Stimulated activated CD8-positive, alpha-beta memory T cell treated with anti-CD3 and anti-CD28 coated beads, Interleukin-15, amount 100 ng/mL, for 24 hours (primary cell): ENCODE data around the gene PCSK6.

Source experiments
- DNase-seq: peaks from one replicate; pipeline ENCODE4 v3.0.0-alpha.2; 2020; ENCODE audit warnings: low read depth

PCSK6 gene

DNA sequence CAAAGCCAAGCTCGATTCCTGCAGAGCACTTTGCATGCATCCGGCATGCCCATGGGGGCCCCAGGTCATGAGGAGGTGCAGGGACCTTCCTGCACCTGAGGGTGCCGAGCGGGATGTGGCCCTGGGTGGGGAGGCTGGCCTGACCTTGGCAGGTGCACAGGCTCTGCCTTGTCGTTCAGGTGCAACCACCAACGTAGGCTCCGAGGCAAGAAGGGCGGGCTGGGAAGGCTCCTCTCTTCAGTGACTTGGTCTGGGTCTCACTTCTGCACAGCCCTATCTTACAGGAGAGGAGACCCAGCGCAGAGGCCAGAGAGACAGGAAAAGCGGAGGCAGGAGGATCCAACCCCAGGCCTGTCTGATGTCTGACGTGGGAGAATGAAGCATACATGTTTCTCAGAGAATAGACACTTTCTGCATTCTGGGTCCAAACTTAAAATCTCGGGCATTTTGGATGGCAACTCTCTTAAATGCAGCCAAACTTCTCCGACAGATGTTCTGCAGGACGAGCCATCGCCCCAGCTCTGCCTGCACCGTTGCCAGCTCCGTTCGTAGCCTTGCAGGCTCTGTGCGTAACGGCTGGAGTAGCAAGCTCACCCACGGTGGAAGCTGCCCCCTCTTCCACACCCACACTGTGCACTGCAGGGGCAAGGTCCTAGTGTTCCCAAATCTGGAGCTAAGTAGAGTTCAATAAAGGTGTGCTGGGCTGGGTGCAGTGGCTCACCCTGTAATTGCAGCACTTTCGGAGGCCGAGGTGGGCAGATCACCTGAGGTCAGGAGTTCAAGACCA is 133.6 kb downstream of the PCSK6 start:
- no peak for DNase-seq

DNA sequence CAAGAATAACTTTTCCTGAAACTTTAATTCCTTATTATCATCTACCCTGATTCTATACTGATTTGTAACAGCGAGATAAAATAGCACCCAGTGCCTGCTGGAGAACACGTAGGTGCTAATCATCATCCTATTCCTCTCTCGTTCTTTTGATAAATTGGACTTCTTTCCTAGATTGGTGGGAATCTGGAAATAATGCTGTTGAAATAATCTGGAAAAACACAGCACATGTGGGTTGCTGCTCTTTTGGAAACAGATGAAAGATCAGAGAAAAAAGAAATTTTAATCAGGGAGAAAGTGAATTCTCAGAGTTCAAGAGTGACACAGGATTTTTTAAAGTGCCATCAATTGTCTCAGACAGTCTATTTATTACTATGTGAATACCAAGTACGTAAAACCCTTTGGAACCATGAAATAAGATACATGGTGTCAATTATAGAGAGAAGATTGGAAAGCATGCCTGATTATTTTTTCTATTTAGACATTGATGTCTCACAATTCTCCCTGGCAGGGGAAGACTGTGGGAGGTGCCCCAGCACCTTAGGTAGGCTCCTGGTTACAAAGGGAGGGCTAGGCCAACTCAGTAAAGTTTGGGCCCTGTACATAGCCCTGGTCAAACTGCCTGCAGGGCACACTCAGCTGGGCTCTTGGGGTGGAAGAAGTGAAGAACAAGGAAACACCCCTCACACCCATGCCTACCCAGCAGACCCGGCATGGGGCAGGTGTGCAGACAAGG is 134.4 kb downstream of the PCSK6 start:
- DNase-seq, result no peak

DNA sequence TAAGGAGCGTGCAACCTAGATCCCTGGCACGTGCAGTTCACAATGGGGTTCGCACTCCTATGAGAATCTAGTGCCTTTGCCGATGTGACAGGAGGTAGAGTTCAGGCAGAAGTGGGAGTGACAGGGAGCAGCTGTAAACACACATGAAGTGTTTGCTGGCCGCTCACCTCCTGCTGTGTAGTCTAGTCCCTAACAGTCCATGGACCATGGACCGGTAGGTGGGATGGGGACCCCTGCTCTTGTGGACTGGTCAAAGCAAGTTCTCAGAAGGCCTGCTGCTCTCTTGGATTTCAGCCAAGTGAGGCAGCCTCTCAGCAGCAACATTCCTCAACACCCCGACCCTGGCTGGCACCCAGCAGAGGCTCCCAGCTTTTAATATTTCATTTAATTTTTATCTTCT is 136.3 kb downstream of the PCSK6 start:
- no peak for DNase-seq

DNA sequence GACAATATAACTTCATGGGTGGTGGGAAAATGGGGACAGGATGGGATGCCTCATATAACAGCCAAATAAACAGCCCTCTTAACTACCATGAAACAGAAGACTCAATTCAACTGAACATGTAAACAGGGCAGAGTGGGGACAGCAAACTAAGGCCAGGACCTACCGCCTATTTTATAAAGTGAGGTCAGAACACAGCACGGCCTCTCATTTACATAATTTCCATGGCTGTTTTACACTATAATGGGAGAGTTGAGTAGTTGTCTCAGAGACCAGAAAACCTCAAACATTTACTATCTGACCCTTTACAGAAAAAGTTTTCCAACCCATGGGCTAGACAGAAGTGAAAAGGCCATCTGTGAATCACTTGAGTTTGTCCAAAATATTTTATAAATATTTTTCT is 137.8 kb downstream of the PCSK6 start:
- DNase-seq, result no peak

DNA sequence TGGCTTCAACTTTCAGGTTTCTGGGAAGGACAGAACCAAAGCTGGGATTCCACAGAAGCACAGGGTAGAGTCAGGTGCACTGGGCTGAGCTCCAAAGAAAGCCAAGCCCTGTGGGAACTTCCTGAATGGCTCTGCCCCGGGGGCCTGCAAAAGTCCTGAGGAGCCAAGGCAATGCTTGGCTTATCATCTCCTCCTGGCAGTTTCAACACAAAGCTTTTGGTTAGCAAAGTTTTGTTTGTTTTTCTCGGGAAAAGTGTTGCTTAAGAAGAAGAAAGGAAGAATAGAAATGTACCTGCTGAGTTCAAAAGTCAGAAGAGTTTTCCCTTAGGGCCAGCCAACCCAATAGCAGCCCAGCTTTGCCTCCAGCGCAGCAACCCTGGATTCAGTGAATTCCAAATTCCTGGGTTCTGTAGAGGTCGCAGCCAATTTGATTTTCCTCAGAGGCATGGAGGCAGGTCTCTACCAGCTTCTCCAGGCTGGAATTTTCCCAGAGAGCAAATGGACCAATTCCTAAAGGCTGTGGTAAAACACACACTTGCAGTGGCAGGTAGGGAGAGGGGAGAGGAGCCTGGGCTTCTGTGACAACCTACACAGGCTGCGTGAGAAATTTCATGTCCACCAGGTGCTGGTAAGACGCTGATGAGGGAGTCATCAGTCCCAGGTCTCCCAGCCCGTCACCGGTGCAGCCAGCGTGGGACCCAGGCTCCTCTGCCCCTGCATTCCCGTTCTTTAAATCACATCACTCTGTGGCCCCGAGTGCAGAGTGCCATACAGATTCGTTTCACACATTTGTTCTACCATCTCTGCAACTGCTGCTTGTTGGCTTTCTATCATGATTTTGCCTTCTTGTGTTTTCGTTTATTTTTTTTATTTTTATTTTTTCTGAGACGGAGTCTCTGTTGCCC is 140.2 kb downstream of the PCSK6 start:
- no peak for DNase-seq

DNA sequence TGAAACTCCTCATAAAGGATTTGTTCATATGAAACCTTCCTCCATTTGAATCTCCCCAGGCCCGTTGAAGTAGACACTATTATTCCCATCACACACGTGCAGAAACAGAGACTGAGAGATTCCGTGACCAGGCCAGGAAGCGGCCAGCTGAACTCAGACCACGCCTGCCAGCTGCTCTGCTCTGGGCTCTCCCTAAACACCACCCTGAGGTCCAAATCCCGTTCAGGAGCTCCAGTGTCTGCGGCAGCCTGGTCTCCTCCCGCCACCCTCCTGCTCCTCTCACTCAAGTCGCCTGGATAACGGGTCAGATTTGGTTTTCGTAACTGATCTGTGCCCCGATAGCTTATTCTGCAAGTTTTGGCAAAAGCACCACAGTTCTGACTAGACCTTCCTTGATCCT is 140.9 kb downstream of the PCSK6 start:
- DNase-seq, result no peak

DNA sequence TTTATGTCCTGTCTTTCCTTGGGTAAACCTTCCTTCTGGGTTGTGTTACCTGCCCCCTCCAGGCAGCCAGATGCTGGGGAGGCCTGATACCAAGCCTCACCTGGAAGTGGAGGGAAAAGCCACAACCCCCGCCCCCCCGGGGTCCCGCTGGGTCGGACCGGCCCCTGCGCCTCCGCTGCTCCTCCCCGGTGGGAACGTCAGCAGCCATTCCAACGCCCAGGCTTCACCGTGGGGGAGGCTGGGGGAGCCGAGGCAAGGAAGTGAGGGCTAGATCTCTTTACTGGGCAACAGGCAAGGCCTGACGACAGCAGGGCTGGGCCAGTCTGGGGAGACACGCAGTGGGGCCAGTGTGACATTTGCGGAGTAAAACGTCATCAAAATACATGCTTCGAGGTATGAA is 141.5 kb downstream of the PCSK6 start:
- DNase-seq, result no peak

DNA sequence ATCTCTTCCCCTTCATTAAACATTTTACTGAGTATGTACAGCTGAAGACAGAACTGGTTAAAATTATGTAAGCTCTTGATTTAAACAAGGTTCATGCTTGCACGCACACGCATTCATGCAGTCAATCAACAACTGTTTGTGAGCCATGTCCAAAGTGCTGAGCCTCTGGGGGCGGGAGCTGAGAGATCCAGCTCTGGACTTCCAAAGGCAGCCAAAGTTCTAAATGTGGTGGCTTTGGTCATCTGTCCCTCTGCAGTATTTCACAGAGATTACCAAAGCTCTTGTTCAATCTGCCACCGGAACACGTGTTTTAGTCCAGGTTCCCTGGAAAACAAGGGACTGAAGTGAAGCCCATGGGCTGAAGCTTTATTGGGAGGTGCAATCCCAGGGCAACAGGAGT is 142.1 kb downstream of the PCSK6 start:
- DNase-seq, result no peak

DNA sequence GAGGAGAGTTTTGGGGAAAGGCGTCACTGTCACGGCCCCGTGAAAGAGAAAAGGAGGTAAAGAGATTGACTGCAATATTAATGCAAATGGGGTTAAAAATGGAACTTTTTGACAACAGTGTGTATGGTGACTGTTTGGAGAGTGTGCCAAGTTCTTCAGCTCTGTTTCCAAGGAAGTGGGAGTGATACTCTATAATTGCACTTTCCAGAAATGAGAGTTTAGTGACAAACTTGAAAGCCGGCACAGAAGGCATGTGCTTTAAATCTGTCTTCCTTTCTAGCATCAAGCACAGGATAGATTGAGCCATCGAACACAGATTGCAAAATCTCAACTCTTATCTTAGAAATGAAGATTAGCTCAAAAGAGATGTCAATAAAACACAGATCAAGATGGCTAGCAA is 142.6 kb downstream of the PCSK6 start:
- no peak for DNase-seq

DNA sequence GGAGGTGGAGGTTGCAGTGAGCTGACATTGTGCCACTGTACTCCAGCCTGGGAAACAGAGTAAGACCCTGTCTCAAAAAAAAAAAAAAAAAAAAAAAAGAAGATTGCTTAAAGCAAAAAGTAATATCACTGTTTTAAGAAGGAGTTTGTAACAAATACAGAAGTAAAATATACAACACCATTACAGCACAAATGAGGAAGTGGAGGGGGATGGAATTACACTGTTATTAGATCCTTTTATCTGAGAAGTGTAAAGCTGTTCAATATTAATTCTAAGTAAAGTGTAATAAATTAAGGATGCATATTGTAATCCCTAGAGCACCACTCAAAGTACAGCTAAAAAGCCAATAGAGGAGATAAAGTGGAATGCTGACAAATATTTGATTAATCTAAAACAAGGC is 147.5 kb downstream of the PCSK6 start:
- no peak for DNase-seq

DNA sequence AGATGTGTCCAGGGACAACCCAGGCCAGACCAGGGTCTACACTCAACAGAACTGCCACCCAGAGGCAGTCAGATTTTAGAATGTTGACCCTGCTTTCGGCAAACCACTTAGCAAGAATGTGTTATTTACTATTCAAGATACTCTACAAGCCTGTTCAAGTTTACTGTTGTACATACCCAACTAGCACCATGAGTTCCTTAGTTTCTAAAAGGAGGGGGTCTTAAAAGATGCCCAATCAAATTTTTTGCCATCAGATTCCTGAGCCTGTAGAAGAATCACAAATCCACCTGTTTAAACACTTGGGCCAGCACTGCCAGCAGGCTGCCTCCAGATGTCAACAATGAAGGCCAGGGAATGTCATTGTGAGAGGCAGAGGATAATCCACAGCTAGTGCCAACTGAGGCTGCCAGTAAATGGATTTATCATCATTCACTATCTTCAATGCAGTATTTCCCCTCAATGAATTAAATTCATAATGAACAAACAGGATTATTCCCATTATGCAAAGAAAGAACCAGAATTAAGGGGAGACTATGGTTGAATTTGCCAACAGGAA is 150.9 kb downstream of the PCSK6 start:
- no peak for DNase-seq

DNA sequence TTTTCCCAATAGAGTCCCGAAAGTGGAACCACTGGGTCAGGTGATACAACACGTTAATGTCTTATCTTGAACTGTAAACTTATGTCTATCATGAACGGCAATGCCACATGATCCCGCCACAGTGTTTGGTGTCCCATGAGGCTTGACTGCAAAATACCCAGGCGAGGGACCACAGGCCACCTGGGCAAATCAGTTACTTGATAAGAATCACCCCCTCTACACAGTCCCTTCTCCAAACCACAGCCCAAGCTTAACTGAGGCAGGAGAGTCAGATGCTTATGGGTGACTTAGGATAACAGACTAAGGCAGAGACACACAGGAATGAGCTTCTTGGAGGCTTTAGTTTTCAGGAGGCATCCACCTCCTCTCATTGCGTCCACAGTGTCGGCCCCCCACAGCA is 151.5 kb downstream of the PCSK6 start:
- no peak for DNase-seq

DNA sequence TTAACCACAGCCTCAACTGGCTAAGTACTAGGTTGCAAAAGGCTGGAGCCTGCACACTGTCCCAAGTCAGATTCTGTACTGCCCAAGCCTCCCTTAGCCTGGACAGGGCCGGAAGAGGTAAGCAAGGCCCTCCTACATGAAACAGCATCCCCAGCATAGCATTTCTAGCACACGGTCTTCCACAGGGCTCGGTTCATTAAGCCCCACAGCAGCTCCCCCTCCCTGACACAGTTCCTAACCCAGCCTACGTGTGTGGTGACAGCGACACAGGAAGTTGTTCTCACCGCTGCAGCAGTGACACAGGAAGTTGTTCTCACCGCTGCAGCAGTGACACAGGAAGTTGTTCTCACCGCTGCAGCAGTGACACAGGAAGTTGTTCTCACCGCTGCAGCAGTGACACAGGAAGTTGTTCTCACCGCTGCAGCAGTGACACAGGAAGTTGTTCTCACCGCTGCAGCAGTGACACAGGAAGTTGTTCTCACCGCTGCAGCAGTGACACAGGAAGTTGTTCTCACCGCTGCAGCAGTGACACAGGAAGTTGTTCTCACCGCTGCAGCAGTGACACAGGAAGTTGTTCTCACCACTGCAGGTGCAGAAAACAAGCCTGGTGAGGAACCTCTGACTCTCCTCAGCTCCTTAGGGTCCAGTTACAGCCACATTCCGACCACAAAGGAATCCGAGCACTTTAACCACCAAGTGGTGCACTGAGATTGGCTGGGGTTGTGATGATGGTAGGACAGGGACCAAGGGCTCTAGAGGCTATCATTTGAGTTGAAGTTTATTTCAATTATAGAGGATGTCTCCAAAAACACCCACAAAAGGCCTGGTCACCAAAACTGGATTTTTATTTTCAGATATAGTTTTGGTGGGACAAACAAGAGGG is 155.4 kb downstream of the PCSK6 start:
- DNase-seq, result peak; percentile 15

DNA sequence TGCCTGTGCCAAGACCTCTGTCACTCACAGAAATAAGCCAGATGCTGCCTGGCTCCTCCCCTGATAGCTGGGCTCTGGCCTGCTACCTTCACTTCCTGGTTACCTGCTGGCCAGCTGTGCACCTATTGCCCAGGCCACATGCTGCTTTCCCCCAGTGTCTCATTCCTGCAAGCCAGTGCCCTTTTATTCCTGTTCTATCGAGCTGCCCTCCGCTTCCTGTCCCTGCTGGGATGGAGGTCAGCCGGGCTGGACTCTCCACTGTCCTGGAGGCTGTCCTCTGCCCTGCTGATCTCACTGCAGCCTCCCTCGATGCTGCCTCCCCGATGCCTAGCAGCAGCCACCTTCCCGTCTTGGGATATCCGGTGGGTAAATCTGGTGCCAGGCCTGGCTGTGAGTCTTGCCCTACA is 157.4 kb downstream of the PCSK6 start:
- no peak for DNase-seq

DNA sequence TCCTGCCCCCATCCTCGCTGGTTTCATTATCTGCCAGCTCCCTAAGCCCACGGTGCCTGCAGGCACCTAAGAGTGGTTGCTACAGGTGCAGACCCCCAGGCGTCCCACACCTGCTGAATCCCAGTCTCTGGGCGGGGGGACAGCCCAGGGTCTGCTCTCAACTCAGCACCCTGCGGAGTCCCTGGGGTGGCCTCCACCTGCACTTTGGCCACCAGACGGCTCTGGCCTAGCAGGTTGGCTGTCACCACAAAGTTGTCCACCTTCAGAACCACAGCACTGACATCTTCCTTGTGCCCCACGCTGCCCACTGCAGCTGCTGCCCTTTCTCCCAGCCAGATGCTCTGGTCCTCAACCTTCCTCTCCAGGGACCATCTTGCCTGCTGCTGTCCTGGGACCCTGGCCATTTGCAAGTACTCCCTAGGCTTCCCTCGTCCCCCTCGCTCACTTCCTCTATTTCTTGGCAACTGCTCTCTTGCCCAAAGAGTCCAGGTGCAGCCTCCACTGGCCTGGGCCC is 159.6 kb downstream of the PCSK6 start:
- no peak for DNase-seq

DNA sequence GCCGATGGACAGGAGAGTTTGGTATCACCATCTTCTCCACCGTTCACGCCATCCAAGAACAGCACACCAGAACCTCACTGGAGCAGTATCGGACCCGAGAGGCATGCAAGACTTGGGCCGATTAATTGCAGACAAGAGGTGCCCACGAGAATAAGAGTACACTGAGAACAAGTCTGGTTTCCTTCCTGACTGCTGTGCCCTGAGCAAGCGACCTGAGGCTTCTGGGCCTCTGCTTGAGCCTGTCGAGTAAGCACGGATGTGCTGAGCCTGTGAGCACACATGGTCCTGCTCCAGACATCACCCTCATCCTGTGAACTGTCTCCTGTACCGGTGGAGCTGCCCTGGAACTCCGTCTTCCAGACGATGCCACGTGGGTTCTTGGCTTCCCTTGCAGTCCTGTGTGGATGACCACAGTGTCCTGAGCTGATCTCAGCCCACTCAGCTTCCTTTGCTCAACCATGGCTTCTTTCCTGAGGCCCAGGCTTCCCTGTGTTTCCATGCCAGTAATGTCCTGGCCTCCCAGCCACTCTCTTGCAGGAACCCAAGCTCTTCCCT is 160.1 kb downstream of the PCSK6 start:
- no peak for DNase-seq

DNA sequence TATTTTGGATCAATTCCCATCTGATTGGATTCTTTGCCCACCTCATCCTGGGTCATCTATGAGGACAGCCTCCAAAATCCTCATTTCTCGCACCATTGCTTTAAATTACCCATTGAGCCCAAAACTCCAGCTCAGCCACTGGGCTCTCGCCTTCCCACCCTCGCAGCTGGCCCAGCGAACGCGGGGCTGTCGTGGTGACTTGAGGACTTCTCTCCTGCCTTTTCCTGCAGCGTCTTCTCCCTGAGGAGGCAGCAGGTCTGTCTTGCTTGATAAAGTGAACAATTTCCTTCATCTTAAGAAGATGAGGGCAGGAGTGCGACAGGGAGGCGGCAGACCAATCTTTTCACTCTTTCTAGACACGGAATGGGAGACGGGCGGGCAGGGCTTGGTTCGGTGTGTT is 161.5 kb downstream of the PCSK6 start:
- DNase-seq, result no peak

DNA sequence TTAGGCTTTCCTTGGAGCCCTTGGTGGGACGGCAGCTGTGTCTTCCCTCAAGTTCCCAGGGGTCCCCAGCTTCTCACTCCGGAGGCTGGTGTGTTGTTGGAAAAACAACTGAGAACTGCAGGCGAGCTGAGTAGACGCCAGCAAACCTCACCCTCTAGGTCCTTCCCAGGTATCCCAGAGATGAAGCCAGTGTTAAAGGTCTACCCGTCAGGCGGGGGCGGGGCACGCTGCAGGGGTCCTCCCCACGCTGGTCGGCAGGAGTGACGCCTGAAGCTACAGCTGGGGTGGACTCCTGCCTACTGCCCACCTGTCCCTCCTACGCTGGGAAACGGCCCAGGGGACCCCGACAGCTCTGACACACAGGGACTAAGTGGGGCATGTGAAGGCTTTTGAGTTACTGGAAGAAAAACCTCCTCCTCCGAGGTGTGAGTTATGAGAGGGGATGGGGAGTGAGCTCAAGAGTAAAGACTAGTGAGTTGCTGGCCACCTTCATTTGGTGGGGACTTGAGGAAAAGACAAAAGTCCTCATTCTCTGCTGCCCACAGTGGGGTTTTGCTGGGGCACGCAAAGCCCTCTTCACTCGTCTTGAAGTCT is 162.3 kb downstream of the PCSK6 start:
- DNase-seq, result no peak

DNA sequence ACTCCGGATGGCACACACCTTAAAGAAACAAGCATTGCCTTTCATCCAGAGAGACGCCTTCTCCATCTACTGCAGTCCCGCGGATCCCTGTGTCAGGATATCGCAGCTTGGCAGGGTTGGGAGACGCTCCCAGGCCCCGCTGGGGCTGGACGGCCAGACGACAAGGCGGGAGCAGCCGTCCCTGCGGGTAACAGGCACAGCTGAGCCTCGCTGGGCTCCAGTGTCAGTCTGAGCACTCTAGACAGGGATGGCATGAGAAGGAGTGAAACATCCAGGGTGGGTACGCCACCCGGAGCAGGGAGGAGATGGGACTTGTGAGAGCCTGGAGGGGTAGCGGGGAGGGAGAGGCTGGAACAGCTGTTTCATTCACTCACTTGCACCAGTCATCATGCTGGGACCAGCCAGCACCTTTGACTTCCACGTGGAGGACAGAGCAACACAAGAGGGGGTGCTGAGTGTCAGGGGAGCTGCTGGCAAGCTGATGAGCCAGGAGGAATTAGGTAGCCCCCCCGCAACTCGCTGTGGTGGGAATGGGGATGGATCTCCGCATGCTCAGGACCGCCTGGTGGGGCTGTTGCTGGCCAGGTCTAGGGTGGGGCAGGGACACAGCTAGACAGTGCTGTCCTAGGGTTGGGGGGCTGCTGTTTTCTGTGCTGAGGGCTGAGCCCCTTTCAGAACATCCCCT is 162.9 kb downstream of the PCSK6 start:
- no peak for DNase-seq

DNA sequence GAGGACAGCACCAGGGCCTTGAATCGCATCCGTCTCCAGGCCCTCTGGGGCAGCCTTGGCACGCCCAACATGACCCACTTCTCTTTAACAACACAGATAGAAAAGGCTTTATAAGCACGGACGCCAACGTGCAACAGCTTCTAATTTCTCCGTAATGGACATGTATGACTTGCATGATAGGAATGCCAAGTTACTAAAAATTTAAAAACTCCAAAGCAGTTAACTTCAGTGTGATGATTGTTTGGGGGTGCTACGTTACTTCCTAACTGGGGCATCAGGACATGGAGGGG is 163.5 kb downstream of the PCSK6 start:
- no peak for DNase-seq
